Transverse colon (tissue), 4 donors: ENCODE measurements around the gene RUFY3. TPM values are rescaled to one million over a fixed set of nuclear protein-coding genes. Genes with fewer than 3 reads are reported as not detected.

Experiments
- DNase-seq: peaks from one replicate; pipeline ENCODE4 v3.0.0-alpha.2; 2019
- H3K27ac ChIP-seq, 4 donors: fragments of 200-600 bp; sonication (generic); 2 replicates each; pipeline ENCODE4 v1.5.1; 2016 to 2018; ENCODE audit warnings: inconsistent platforms in 4 of 4
- H3K27me3 ChIP-seq: fragments of 200-600 bp; sonication (generic); 2 replicates; pipeline ENCODE4 v1.5.1; 2017; ENCODE audit warnings: inconsistent platforms
- H3K36me3 ChIP-seq, 4 donors: fragments of 200-600 bp; sonication (generic); 2 replicates each; pipeline ENCODE4 v1.5.1; 2017 to 2019; ENCODE audit warnings: inconsistent platforms in 4 of 4
- H3K4me1 ChIP-seq, 4 donors: fragments of 200-600 bp; sonication (generic); 2 replicates each; pipeline ENCODE4 v1.5.1; 2017 to 2020; ENCODE audit warnings: inconsistent platforms in 4 of 4
- H3K4me3 ChIP-seq, 4 donors: fragments of 200-600 bp; sonication (generic); 1 replicate in 1 of 4; 2 replicates in 3 of 4; pipeline versions ENCODE4 v1.5.1 to v1.6.1; 2017 to 2019; ENCODE audit warnings: inconsistent platforms in 4 of 4
- H3K9me3 ChIP-seq, 2 donors: fragments of 200-600 bp; sonication (generic); 2 replicates each; pipeline ENCODE4 v1.5.1; 2017 to 2019; ENCODE audit warnings: inconsistent platforms in 2 of 2
- EP300 ChIP-seq: sonication (generic); formaldehyde crosslinking; IDR thresholded peaks from one replicate; pipeline ENCODE4 v1.6.1; 2017; ENCODE audit warnings: antibody characterized with exemption, low read depth
- POLR2A ChIP-seq: fragments of 450-650 bp; IDR thresholded peaks from one replicate; pipeline ENCODE4 v1.6.1; 2016; ENCODE audit warnings: antibody characterized with exemption, mild to moderate bottlenecking, moderate library complexity
- POLR2AphosphoS5 ChIP-seq, 3 donors: sonication (generic); formaldehyde crosslinking; IDR thresholded peaks; one replicate each; pipeline ENCODE4 v1.6.1; 2016; ENCODE audit warnings: antibody characterized with exemption in 3 of 3
- WGBS, 2 donors: methylation state at CpG; one replicate each; pipeline ENCODE4 v1.1.5; 2018; ENCODE audit warnings: low coverage in 1 of 2; 5-methylcytosine and 5-hydroxymethylcytosine counted together
- in situ Hi-C, 4 donors: fragments of 200-750 bp; cut with MboI; loops; one replicate each; pipeline versions ENCODE4 v1.15.0 to v1.15.1; 2017; ENCODE audit warnings: low sequenced_read_pairs in 3 of 4, low pct_ligation_motif_present in 1 of 4, low pct_unique_long_range_greater_than_20kb in 1 of 4
- intact Hi-C: fragments of 100-400 bp; cut with DNase I; formaldehyde crosslinking; loops from one replicate; pipeline ENCODE4 v1.15.1; 2023; ENCODE audit warnings: low total_unique reads
- total RNA-seq, 4 donors: library from RNA; depleted of rRNA; stranded (reverse); fragments of >200 nt; gene quantifications; one replicate each; pipeline ENCODE4 v1.1.0, GENCODE V29; 2016
- TF ChIP-seq, protein P1 (sequence below), 5 experiments: fragments of 200-600 bp in 3 of 5; fragments of 450-650 bp in 2 of 5; sonication (generic) in 3 of 5; IDR thresholded peaks; 1 replicate in 2 of 5; 2 replicates in 3 of 5; pipeline ENCODE4 v1.5.1; 2016 to 2017; ENCODE audit warnings: antibody characterized with exemption in 5 of 5, inconsistent platforms in 3 of 5, mild to moderate bottlenecking in 2 of 5, moderate library complexity in 1 of 5

RUFY3 gene
- total RNA-seq, 4 donors from 2014 or later, result 39.6 to 93.9 (median 50.8) TPM

GRCh38 chr4:70706516-70706915, 15.2 kb upstream of the RUFY3 start:
- Histone ChIP-seq H3K4me3 (peak overlapping the region in 2 of 4 donors; percentile 86 to 96), H3K4me1 (peaks cover 21 to 33% (median 25%) of the 10 kb centered on the region in 4 donors), H3K27me3 (no peaks in the 10 kb centered on the region), H3K36me3 (no peaks in the 10 kb centered on the region), H3K27ac (peak overlapping the region; percentile 93 to 99 (median 98)), H3K9me3 (no peaks in the 10 kb centered on the region)
- intact Hi-C loops, result no loop called here
- no peak for DNase-seq
- in situ Hi-C loops, result no loop called here
- TF ChIP-seq, protein P1, sequence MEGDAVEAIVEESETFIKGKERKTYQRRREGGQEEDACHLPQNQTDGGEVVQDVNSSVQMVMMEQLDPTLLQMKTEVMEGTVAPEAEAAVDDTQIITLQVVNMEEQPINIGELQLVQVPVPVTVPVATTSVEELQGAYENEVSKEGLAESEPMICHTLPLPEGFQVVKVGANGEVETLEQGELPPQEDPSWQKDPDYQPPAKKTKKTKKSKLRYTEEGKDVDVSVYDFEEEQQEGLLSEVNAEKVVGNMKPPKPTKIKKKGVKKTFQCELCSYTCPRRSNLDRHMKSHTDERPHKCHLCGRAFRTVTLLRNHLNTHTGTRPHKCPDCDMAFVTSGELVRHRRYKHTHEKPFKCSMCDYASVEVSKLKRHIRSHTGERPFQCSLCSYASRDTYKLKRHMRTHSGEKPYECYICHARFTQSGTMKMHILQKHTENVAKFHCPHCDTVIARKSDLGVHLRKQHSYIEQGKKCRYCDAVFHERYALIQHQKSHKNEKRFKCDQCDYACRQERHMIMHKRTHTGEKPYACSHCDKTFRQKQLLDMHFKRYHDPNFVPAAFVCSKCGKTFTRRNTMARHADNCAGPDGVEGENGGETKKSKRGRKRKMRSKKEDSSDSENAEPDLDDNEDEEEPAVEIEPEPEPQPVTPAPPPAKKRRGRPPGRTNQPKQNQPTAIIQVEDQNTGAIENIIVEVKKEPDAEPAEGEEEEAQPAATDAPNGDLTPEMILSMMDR (IDR thresholded peaks at IDR 0.05), result no peak
- no peak for TF ChIP-seq POLR2AphosphoS5 (IDR thresholded peaks at IDR 0.05)
- TF ChIP-seq EP300, result no peak
- TF ChIP-seq POLR2A, result no peak
- 68 to 100% methylated on average over 1 of the region's 1 CpG for WGBS, 2 donors

DNA sequence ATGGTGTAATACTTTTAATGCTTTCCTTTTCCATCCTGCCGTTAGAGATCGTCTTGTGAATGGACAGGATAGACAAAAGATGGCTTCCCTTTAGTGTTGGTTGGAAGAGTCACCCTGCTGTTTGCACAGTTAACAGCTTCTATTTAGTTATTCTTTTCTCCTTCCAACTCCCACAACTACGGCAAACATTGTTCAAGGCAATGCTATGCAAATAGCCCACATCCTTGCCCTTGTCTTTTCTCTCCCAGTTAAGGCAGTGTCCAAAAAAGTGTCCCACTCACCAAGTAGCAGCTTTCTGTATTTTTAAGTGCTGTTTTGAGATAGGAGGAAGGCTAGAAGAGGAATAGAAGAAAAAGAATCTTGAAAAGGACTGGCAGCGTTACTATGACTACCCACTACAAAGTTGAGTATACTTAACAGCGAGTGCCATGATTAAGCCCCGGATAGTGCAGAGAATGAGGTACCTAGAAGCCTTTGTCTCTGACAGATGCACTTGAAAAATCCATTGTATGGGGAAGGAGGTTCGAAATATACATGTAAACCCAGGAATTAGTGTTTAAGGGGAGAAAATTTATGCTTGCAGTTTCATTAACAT, 12.1 kb upstream of the RUFY3 start:
- no peaks in the 10 kb centered on the region for H3K36me3 ChIP-seq
- no peaks in the 10 kb centered on the region for H3K27me3 ChIP-seq
- H3K27ac ChIP-seq, result no peak overlapping the region
- in situ Hi-C loops (no loop called here), intact Hi-C loops (no loop called here)
- peaks cover 12 to 37% (median 16%) of the 10 kb centered on the region in 4 donors for H3K4me1 ChIP-seq
- no peaks in the 10 kb centered on the region for H3K9me3 ChIP-seq
- H3K4me3 ChIP-seq, result no peak overlapping the region
- TF ChIP-seq EP300, result no peak
- TF ChIP-seq POLR2AphosphoS5 (IDR thresholded peaks at IDR 0.05), result no peak
- WGBS, 2 donors, result 69 to 77% methylated on average over 6 to 7 of the region's 7 CpGs
- DNase-seq, result no peak

DNA sequence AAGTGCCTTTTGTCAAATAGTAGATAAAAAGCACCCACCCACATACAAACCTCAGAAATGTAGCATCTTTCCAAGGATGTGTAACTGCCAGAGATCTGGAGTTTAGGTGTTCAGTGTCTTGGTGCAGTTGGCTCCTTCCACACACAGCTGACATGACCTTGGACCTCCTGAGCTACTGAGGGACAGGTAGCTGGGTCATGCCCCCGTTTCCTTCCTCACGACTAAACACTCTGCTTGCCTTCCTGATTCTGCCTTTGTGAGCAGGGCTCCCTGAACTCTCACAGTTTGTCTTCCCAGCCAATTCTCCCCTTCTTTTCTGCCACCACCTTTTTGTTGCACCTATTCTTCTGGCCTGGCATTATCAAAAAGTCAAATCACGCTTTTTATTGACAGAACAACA, 10.2 kb upstream of the RUFY3 start:
- in situ Hi-C loops, result no loop called here
- TF ChIP-seq POLR2A (no peak), POLR2AphosphoS5 (IDR thresholded peaks at IDR 0.05) (no peak), EP300 (no peak)
- TF ChIP-seq, protein P1 (IDR thresholded peaks at IDR 0.05), result no peak
- intact Hi-C loops, result no loop called here
- Histone ChIP-seq H3K36me3 (no peaks in the 10 kb centered on the region), H3K27me3 (no peaks in the 10 kb centered on the region), H3K27ac (no peak overlapping the region), H3K4me3 (no peak overlapping the region), H3K4me1 (peaks cover 6 to 31% (median 9%) of the 10 kb centered on the region in 4 donors), H3K9me3 (no peaks in the 10 kb centered on the region)
- no peak for DNase-seq
- WGBS, 2 donors, result 80% methylated on average over 3 of the region's 3 CpGs

DNA sequence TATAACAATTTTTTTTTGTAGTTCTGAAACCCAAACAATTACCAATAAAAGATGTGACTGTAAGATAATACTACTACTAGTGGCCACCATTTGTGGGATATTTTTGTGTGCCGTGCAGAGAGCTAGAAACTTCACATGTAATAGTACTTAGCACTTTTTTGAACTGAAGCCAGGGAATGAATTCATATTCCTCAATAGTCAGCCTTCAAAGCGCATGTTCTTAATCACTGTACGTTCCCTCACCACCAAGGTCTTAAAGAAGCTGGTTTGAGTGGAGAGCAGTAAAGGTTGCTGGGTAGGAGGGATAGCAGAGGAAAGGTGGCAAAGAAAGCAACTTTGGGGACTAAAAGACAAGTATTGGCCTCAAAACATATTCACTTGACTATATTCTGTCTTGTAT, 9.6 kb upstream of the RUFY3 start:
- WGBS, 2 donors, result 83 to 86% methylated on average over 1 to 3 of the region's 3 CpGs
- intact Hi-C loops (no loop called here), in situ Hi-C loops (no loop called here)
- Histone ChIP-seq H3K27ac (no peak overlapping the region), H3K27me3 (no peaks in the 10 kb centered on the region), H3K4me1 (peaks cover under 1 to 26% (median 4%) of the 10 kb centered on the region in 4 donors), H3K4me3 (no peak overlapping the region), H3K36me3 (no peaks in the 10 kb centered on the region), H3K9me3 (no peaks in the 10 kb centered on the region)
- TF ChIP-seq POLR2AphosphoS5 (IDR thresholded peaks at IDR 0.05) (no peak), POLR2A (no peak), EP300 (no peak)
- TF ChIP-seq, protein P1 (IDR thresholded peaks at IDR 0.05), result no peak
- no peak for DNase-seq
